Peyer's patch (tissue), 4 donors: ENCODE results near the gene CLBA1.

Experiments
- POLR2A ChIP-seq, 2 donors: fragments of 450-650 bp; IDR thresholded peaks; one replicate each; pipeline ENCODE4 v1.5.1; 2017; ENCODE audit warnings: antibody characterized with exemption in 2 of 2, mild to moderate bottlenecking in 2 of 2, moderate library complexity in 2 of 2
- TF ChIP-seq, protein P1 (sequence below), 6 experiments: fragments of 450-650 bp in 4 of 6; fragments of 200-600 bp in 2 of 6; sonication (generic) in 1 of 6; IDR thresholded peaks; one replicate each; pipeline ENCODE4 v1.5.1; 2017 to 2019; ENCODE audit warnings: antibody characterized with exemption in 6 of 6, mild to moderate bottlenecking in 3 of 6, moderate library complexity in 1 of 6

DNA sequence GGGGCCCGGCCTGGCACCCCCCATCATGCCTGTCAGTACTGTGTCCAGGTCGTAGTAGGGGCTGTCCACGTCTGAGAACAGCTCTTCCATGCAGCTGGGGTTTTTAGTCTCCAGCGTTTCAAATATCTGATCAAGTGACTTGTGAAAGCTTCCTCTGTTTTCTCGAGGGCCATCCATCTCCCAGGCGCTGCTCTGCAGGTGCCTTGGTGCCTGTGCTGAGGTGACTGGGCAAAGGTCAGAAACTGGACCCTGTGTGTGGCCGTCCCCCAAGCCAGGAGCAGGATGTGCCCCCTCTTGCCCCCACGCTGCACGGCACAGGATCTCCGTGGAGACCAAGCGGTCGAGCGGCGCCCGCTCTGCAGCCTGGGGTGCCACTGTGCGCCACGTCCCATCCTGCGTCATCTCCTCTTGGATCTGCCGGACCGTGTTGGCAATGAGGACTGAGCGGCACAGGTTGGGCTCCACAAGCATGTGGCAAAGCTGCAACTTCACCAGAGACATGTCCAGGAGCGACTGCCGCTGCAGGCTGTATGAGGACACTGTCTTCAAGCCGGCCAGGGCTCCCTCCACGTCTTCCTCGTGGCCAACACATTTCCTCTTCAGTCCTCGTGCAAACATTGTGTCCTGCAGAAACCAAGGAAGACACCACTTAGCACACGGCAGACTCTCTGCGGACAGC, 25.9 kb downstream of the CLBA1 start:
- TF ChIP-seq, protein P1, sequence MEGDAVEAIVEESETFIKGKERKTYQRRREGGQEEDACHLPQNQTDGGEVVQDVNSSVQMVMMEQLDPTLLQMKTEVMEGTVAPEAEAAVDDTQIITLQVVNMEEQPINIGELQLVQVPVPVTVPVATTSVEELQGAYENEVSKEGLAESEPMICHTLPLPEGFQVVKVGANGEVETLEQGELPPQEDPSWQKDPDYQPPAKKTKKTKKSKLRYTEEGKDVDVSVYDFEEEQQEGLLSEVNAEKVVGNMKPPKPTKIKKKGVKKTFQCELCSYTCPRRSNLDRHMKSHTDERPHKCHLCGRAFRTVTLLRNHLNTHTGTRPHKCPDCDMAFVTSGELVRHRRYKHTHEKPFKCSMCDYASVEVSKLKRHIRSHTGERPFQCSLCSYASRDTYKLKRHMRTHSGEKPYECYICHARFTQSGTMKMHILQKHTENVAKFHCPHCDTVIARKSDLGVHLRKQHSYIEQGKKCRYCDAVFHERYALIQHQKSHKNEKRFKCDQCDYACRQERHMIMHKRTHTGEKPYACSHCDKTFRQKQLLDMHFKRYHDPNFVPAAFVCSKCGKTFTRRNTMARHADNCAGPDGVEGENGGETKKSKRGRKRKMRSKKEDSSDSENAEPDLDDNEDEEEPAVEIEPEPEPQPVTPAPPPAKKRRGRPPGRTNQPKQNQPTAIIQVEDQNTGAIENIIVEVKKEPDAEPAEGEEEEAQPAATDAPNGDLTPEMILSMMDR (IDR thresholded peaks at IDR 0.05): no peak
- no peak for TF ChIP-seq POLR2A (IDR thresholded peaks at IDR 0.05)
